ENCODE data around the gene AFF3. TPM values are rescaled to one million over a fixed set of nuclear protein-coding genes. Genes with fewer than 3 reads are reported as not detected.

AFF3 gene
- total RNA-seq, 1 experiment from 2014 or later = 0.22 TPM

DNA sequence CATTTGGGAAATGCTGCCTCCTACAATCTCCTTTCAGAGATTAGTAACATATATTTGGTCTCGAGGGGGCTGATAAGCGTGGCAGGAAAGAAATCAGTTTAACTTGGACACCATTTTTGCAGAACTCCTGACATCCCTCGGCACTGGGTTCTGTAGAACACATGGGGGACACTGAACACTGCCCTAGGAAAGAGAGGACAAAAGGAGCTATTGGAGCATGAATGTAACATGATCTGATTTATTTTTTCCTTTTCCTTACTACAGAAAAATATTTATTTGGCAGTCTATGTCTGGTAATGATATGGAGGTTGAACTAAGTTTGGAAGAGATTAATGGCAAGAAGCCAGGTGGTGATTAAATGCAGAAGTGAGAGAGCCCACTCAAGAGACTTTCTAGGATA is 153.8 kb downstream of the AFF3 start:
- H3K23me2 ChIP-seq (ENCODE audit: insufficient read length, low read depth, low read length, poor library complexity, severe bottlenecking) = no peaks in the 10 kb centered on the region
- no CpG with 5 or more reads among the region's 3 CpGs for WGBS (ENCODE audit: extremely low coverage, insufficient read length, low lambda C conversion rate)

More for the DNA sequence above, 153.8 kb downstream of the AFF3 start:
- Histone ChIP-seq H3K4me1 (ENCODE audit: insufficient read depth, low read length) (no peaks in the 10 kb centered on the region), H3K9me3 (ENCODE audit: control insufficient read depth, low read depth, low read length) (no peaks in the 10 kb centered on the region), H3K4me2 (ENCODE audit: insufficient read depth, insufficient read length, low read length) (no peak overlapping the region), H3K18ac (ENCODE audit: insufficient read length, low read depth, low read length) (no peak overlapping the region), H2BK15ac (ENCODE audit: low read depth, low read length) (no peak overlapping the region), H4K8ac (replicated peaks; ENCODE audit: insufficient read length, low read depth, low read length) (no peak overlapping the region), H3K23ac (ENCODE audit: insufficient read length, low read depth, low read length) (no peak overlapping the region), H3K27me3 (ENCODE audit: insufficient read depth, low read length) (no peaks in the 10 kb centered on the region), H4K5ac (ENCODE audit: insufficient read length, low read depth, low read length) (no peak overlapping the region), H2BK12ac (ENCODE audit: insufficient read length, low read depth, low read length) (no peak overlapping the region), H3K9ac (ENCODE audit: extremely low read depth, insufficient read length, low read length) (no peak overlapping the region), H3K4ac (ENCODE audit: low read depth, low read length) (no peak overlapping the region), H3K27ac (ENCODE audit: insufficient read length, low read depth, low read length) (no peak overlapping the region), H3T11ph (ENCODE audit: low read length) (no peak overlapping the region), H2BK5ac (ENCODE audit: insufficient read length, low read length) (no peak overlapping the region), H3K79me2 (ENCODE audit: insufficient read depth, low read length) (no peaks in the 10 kb centered on the region), H4K20me1 (ENCODE audit: control insufficient read depth, insufficient read depth, insufficient read length) (no peaks in the 10 kb centered on the region), H2AK5ac (ENCODE audit: insufficient read length, low read length) (no peak overlapping the region), H2BK120ac (ENCODE audit: low read depth, low read length, poor library complexity, severe bottlenecking) (no peak overlapping the region), H3K56ac (ENCODE audit: insufficient read length, low read depth, low read length) (no peak overlapping the region), H4K91ac (ENCODE audit: insufficient read length, low read depth, low read length) (no peak overlapping the region), H2BK20ac (ENCODE audit: low read depth, low read length, poor library complexity, severe bottlenecking) (no peak overlapping the region), H2AFZ (ENCODE audit: low read length) (no peak overlapping the region), H3K79me1 (ENCODE audit: insufficient read depth, low read depth, low read length, poor library complexity, severe bottlenecking) (no peaks in the 10 kb centered on the region), H3K14ac (ENCODE audit: insufficient read depth, low read length) (no peak overlapping the region)
- Mint-ChIP-seq H3K4me1 (no peaks in the 10 kb centered on the region), H3K4me3 (no peak overlapping the region), H3K9me3 (no peaks in the 10 kb centered on the region), H3K27me3 (ENCODE audit: low read depth) (peaks cover 7% of the 10 kb centered on the region), H3K36me3 (ENCODE audit: insufficient read depth in 1 of 3, low read depth in 3 of 3) (no peaks in the 10 kb centered on the region), H3K27ac (no peak overlapping the region)
- TF ChIP-seq, protein P1, sequence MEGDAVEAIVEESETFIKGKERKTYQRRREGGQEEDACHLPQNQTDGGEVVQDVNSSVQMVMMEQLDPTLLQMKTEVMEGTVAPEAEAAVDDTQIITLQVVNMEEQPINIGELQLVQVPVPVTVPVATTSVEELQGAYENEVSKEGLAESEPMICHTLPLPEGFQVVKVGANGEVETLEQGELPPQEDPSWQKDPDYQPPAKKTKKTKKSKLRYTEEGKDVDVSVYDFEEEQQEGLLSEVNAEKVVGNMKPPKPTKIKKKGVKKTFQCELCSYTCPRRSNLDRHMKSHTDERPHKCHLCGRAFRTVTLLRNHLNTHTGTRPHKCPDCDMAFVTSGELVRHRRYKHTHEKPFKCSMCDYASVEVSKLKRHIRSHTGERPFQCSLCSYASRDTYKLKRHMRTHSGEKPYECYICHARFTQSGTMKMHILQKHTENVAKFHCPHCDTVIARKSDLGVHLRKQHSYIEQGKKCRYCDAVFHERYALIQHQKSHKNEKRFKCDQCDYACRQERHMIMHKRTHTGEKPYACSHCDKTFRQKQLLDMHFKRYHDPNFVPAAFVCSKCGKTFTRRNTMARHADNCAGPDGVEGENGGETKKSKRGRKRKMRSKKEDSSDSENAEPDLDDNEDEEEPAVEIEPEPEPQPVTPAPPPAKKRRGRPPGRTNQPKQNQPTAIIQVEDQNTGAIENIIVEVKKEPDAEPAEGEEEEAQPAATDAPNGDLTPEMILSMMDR (conservative IDR thresholded peaks at IDR 0.05) = no peak
- no peak for DNase-seq
